ACC112 (cell line): ENCODE measurements around the gene WEE2.
A peak's percentile ranks its signal among the peaks of the same experiment; 100 is the strongest.

Experiments used
- H2AFZ ChIP-seq: fragments of 200-600 bp; sonication (generic); one replicate; pipeline ENCODE4 v1.6.0; 2017; ENCODE audit warnings: antibody characterized with exemption, low read length; ENCODE audit not compliant: unreplicated experiment
- H3K27ac ChIP-seq: fragments of 200-600 bp; sonication (generic); 2 replicates; pipeline ENCODE4 v1.5.1; 2014; ENCODE audit warnings: low read depth, mild to moderate bottlenecking, antibody characterized with exemption, low read length, moderate library complexity
- H3K27me3 ChIP-seq: fragments of 200-600 bp; sonication (generic); 2 replicates; pipeline ENCODE4 v1.6.1; 2014; ENCODE audit warnings: mild to moderate bottlenecking, antibody characterized with exemption, low read length, moderate library complexity, mixed read lengths; ENCODE audit not compliant: insufficient read depth
- H3K36me3 ChIP-seq: fragments of 200-600 bp; sonication (generic); 2 replicates; pipeline ENCODE4 v1.6.1; 2016; ENCODE audit warnings: mild to moderate bottlenecking, antibody characterized with exemption, low read length, moderate library complexity, mixed read lengths; ENCODE audit not compliant: insufficient read depth
- H3K4me1 ChIP-seq: fragments of 200-600 bp; sonication (generic); one replicate; pipeline ENCODE4 v1.6.1; 2016; ENCODE audit warnings: low read length, mixed read lengths; ENCODE audit not compliant: insufficient read depth, unreplicated experiment, control insufficient read depth
- H3K4me3 ChIP-seq: fragments of 200-600 bp; sonication (generic); 2 replicates; pipeline ENCODE4 v1.5.1; 2014; ENCODE audit warnings: mild to moderate bottlenecking, low read depth, low read length
- H3K79me2 ChIP-seq: fragments of 200-600 bp; sonication (generic); one replicate; pipeline ENCODE4 v1.6.0; 2016; ENCODE audit warnings: low read length; ENCODE audit not compliant: control insufficient read depth, unreplicated experiment, insufficient read depth

WEE2 gene

GRCh38 chr7:141713890-141714289 lies 5.7 kb downstream of the WEE2 start:
- H3K27ac ChIP-seq = no peak overlapping the region
- H2AFZ ChIP-seq = no peak overlapping the region
- H3K36me3 ChIP-seq = no peaks in the 10 kb centered on the region
- H3K27me3 ChIP-seq = peaks cover 62% of the 10 kb centered on the region
- H3K4me3 ChIP-seq = no peak overlapping the region
- no peaks in the 10 kb centered on the region for H3K79me2 ChIP-seq
- H3K4me1 ChIP-seq = no peaks in the 10 kb centered on the region

GRCh38 chr7:141714571-141714970 lies 6.4 kb downstream of the WEE2 start:
- H3K36me3 ChIP-seq = no peaks in the 10 kb centered on the region
- H3K27me3 ChIP-seq = peaks cover 59% of the 10 kb centered on the region

GRCh38 chr7:141715018-141715417 lies 6.9 kb downstream of the WEE2 start:
- Histone ChIP-seq H3K4me1 (no peaks in the 10 kb centered on the region), H3K79me2 (no peaks in the 10 kb centered on the region), H3K4me3 (no peak overlapping the region), H2AFZ (no peak overlapping the region), H3K27ac (no peak overlapping the region), H3K27me3 (peaks cover 56% of the 10 kb centered on the region), H3K36me3 (no peaks in the 10 kb centered on the region)

More at GRCh38 chr7:141714571-141714970, 6.4 kb downstream of the WEE2 start:
- H3K4me1 ChIP-seq = no peaks in the 10 kb centered on the region
- no peak overlapping the region for H3K27ac ChIP-seq
- no peak overlapping the region for H2AFZ ChIP-seq
- no peaks in the 10 kb centered on the region for H3K79me2 ChIP-seq
- no peak overlapping the region for H3K4me3 ChIP-seq

- H3K36me3 ChIP-seq = no peaks in the 10 kb centered on the region
- H3K27ac ChIP-seq = no peak overlapping the region
- no peak overlapping the region for H3K4me3 ChIP-seq
- peaks cover 58% of the 10 kb centered on the region for H3K27me3 ChIP-seq
- H2AFZ ChIP-seq = no peak overlapping the region
- H3K4me1 ChIP-seq = no peaks in the 10 kb centered on the region
- no peaks in the 10 kb centered on the region for H3K79me2 ChIP-seq
These were observed 7.9 kb downstream of the WEE2 start for GRCh38 chr7:141715794-141716689.

GRCh38 chr7:141717450-141717849 lies 9.3 kb downstream of the WEE2 start:
- no peak overlapping the region for H3K27ac ChIP-seq
- H3K4me3 ChIP-seq = no peak overlapping the region
- H3K4me1 ChIP-seq = no peaks in the 10 kb centered on the region
- H3K27me3 ChIP-seq = peaks cover 58% of the 10 kb centered on the region
- no peaks in the 10 kb centered on the region for H3K36me3 ChIP-seq
- H3K79me2 ChIP-seq = no peaks in the 10 kb centered on the region
- H2AFZ ChIP-seq = no peak overlapping the region

- no peaks in the 10 kb centered on the region for H3K36me3 ChIP-seq
- H3K27ac ChIP-seq = no peak overlapping the region
- no peak overlapping the region for H2AFZ ChIP-seq
- H3K27me3 ChIP-seq = peaks cover 33% of the 10 kb centered on the region
- H3K79me2 ChIP-seq = no peaks in the 10 kb centered on the region
- H3K4me3 ChIP-seq = no peak overlapping the region
- H3K4me1 ChIP-seq = no peaks in the 10 kb centered on the region
These were observed 14.4 kb downstream of the WEE2 start for GRCh38 chr7:141722529-141722928.

GRCh38 chr7:141729020-141729419 lies 20.9 kb downstream of the WEE2 start:
- Histone ChIP-seq H3K4me1 (no peaks in the 10 kb centered on the region), H3K79me2 (no peaks in the 10 kb centered on the region), H3K4me3 (no peak overlapping the region), H3K36me3 (no peaks in the 10 kb centered on the region), H3K27me3 (peaks cover 30% of the 10 kb centered on the region), H3K27ac (no peak overlapping the region), H2AFZ (no peak overlapping the region)

GRCh38 chr7:141731476-141732149 lies 23.5 kb downstream of the WEE2 start:
- Histone ChIP-seq H3K4me3 (no peak overlapping the region), H3K79me2 (no peaks in the 10 kb centered on the region), H3K27ac (no peak overlapping the region), H2AFZ (no peak overlapping the region), H3K27me3 (peaks cover 23% of the 10 kb centered on the region; the same call in 1 of the 2 replicates), H3K4me1 (no peaks in the 10 kb centered on the region), H3K36me3 (no peaks in the 10 kb centered on the region)

GRCh38 chr7:141737118-141737835 lies 29.1 kb downstream of the WEE2 start:
- Histone ChIP-seq H3K4me3 (peak overlapping the region; percentile 90), H3K36me3 (peaks cover 19% of the 10 kb centered on the region), H3K27me3 (no peaks in the 10 kb centered on the region), H3K79me2 (peaks cover 37% of the 10 kb centered on the region), H3K4me1 (peaks cover 16% of the 10 kb centered on the region), H2AFZ (peak overlapping the region; percentile 98), H3K27ac (peak overlapping the region; percentile 53)

- Histone ChIP-seq H3K79me2 (peaks cover 41% of the 10 kb centered on the region), H3K4me1 (peaks cover 16% of the 10 kb centered on the region), H3K27me3 (no peaks in the 10 kb centered on the region), H2AFZ (peak within 1 kb of the TSS; percentile 98), H3K4me3 (peak within 1 kb of the TSS; percentile 90), H3K36me3 (peaks cover 20% of the 10 kb centered on the region), H3K27ac (peak within 1 kb of the TSS; percentile 53)
These were observed 29.9 kb downstream of the WEE2 start, which contains the start of gene SSBP1 for GRCh38 chr7:141737836-141738591. Gene SSBP1 (plus strand): TSS chr7:141738358. CDS start chr7:141739167, 809 bp downstream.
